Fibroblast of skin of left biceps (primary cell): ENCODE data around the gene RBBP5.

Source experiments
- DNase-seq, 2 experiments: peaks; one replicate each; pipeline ENCODE4 v3.0.0-alpha.2; 2013; ENCODE audit warnings: low read depth in 2 of 2

The RBBP5 gene

DNA sequence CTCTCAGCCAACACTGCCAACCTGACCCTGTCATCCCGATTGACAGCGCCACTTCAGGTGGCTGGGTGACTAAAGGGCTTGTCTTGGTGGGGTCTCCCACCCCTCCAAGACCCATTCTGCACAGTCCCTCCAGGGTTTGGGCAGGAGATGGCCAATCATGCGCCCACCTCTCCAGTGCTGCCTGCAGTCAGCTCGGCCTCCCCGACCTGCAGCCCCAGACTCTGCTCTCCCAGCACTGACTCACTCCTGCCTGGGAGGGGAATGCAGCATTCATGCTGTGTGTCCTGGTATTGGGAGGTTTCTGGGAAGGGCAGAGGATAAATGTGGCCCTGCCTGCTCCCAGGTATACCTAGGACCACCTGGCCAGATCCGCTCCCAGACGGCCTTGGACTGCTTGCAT, 47.3 kb downstream of the RBBP5 start:
- DNase-seq, result no peak

DNA sequence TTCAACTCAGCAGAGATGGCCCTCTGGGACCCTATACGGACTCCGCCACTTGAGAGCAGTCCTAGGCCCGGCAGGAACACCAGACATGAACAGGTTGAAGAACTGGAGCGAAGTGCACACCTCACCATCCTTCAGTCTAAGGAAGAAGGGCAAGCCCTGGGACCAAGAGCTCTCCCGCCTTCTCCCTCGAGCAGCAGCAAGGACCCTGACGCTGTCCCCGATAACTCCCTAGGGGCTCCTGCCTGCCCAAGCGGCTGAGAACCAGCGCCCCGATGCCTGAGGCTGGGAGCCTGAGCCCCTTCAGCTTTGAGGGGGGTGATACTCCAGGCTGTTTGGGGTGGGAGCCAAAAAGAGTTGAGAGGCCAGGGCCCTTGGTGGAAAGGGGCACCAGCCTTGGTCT, 47.7 kb downstream of the RBBP5 start:
- DNase-seq, result no peak

GRCh38 chr1:205073511-205073910, 48.3 kb downstream of the RBBP5 start:
- DNase-seq, result no peak

DNA sequence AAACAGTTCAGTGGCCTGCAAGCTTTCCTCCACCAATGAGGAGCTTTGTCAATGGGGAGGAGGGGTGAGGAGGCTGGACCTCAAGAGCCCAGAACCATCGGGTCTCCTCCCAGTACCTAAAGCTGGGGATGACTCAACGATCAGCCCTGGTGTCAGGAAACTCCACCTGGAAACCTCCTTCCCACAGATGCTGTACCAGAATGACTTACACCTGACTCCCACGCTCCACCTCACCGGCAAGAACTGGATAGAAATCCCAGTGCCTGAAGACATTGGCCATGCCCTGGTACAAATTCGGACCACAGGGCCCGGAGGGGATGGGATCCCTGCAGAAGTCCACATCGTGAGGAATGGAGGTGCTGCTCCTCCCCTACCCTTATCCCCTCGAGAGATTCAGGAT, 48.9 kb downstream of the RBBP5 start:
- DNase-seq, result no peak

GRCh38 chr1:205072286-205072685, 49.5 kb downstream of the RBBP5 start:
- no peak for DNase-seq

GRCh38 chr1:205071801-205072200, 50.0 kb downstream of the RBBP5 start:
- DNase-seq, result no peak

GRCh38 chr1:205071028-205071409, 50.8 kb downstream of the RBBP5 start:
- no peak for DNase-seq

GRCh38 chr1:205069371-205070125, 52.2 kb downstream of the RBBP5 start:
- no peak for DNase-seq

- peak; percentile 17 to 26 for DNase-seq
Observed at GRCh38 chr1:205068457-205069040, 53.2 kb downstream of the RBBP5 start.

DNA sequence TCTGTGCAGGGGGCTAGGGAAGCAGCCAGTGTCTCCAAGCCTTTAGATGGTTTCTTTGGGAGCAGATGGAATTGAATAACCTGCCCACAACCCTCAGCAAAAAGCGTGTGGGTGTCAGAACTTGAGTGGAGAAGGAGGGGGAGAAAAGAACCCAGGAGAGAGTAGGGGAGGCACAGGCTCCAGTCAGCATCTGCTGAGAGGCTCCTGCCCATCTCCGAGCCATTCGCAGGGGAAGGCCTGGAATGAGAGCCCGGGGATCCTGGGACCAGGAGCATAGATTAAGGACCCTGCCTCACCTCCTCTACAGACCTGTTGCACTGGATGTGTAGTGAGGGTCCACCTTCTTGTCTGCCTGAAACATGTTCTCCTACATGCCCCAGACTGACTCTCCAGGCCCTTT, 53.8 kb downstream of the RBBP5 start:
- no peak for DNase-seq

DNA sequence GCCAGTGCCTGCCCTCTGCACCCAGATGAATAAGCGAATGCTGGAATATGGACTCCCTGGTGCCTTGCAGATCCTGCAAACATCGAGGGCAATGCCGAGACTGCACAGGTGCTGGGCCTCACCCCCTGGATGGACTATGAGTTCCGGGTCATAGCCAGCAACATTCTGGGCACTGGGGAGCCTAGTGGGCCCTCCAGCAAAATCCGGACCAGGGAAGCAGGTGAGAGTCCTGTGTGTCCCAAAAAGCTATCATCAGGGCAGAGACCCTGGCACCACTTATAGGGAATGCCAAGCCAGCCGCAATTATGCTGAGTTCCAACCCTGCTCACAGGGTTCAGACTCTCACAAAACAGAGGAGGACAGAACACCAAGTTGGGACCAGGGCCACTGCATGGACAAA, 54.7 kb downstream of the RBBP5 start:
- DNase-seq, result no peak

DNA sequence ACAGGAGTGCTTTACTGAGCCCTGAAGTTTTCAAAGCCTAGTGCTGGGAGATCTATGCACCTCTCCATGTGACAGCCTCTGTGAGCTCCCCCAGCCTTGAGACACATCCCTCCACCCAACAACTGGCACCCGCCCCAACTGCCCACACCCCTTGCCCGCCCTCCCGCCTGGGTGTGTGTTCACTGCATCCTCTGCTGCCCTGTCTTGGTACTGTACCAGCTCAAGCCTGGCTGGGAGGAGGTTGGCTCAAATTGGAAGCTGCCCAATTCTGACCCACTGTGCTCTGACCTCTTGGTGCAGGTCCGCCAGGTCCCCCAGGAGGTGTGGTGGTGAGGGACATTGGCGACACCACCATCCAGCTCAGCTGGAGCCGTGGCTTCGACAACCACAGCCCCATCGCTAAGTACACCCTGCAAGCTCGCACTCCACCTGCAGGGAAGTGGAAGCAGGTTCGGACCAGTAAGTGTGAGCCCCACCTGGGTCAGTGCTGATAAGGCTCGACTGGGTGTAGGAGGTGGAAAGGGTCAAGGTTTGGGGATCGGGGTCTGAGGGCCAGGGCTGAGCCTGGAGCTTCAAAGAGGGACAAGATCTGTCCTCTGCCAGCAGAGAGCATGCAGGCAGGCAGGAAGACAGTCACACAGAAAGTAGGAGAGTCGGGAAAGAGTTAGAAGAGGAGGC, 55.5 kb downstream of the RBBP5 start:
- no peak for DNase-seq

- DNase-seq, result no peak
Observed at GRCh38 chr1:205065666-205066065, 56.1 kb downstream of the RBBP5 start.

DNA sequence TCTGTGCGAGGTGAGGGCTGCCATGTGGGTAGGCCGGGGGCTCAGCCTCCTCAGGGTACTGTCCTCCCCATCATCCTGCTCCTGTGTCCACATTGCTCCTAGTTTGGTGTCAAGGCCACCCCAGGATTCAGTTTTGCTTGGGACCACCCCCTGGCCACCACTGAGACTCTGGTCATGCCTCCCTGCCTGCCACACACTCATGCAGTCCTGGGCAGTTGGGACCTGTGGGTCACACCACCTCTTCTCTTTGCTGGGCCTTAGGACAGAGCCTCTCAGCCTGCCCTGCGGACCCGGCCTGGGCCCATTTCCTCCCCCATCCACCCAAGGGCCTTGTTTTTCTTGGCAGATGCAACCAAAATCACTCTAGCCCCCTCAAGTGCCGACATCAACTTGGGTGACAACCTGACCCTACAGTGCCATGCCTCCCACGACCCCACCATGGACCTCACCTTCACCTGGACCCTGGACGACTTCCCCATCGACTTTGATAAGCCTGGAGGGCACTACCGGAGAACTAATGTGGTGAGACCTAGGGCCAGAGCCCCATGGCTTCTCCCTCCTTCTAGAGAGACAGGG, 56.9 kb downstream of the RBBP5 start:
- DNase-seq, result no peak

- no peak for DNase-seq
Observed at GRCh38 chr1:205064301-205064700, 57.5 kb downstream of the RBBP5 start.

- DNase-seq, result no peak
Observed at GRCh38 chr1:205062895-205063294, 58.9 kb downstream of the RBBP5 start.

DNA sequence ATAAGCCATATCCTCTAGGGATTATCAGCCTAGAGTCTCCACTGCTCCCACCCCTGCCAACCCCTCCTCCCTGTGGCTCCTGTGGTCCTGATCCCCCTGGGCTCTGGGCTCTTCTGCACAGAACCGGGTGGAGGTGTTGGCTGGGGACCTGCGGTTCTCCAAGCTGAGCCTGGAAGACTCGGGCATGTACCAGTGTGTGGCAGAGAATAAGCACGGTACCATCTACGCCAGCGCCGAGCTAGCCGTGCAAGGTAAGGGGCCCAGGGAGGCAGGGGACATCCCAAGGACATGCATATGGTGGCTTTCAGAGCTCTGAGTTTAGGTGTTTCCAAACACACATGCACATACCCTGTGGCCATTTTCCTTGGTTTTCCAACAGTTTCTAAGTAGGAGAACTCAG, 59.5 kb downstream of the RBBP5 start:
- no peak for DNase-seq

DNA sequence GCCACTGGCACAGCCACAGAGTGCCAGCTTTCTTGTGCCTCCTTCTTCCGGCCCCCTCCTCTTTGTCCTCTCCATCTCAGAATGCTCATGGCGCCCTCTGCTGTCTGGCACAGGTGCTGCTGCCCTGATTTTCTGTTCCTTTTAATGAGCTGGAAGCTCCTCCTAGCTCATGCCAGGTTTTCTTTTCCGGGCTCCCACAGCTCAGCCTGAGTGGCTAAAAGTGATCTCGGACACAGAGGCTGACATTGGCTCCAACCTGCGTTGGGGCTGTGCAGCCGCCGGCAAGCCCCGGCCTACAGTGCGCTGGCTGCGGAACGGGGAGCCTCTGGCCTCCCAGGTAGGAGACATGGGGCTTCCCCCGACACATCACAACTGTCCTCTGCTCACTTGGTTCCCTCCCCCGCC, 60.1 kb downstream of the RBBP5 start:
- DNase-seq, result peak; percentile 19 to 25

DNA sequence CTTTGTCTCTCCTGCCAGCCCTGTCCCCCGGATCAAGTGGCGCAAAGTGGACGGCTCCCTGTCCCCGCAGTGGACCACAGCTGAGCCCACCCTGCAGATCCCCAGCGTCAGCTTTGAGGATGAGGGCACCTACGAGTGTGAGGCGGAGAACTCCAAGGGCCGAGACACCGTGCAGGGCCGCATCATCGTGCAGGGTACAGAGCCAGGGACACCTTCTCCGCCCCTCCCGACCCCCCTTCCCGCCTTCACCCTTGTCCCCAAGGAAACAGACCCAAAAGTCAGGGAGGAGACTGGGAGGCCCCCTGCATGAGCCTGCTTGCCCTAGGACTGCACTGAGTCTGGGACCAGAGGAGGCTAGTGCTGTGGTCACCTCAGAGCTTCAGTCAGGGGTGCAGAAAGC, 60.6 kb downstream of the RBBP5 start:
- DNase-seq, result no peak

GRCh38 chr1:205060746-205061145, 61.0 kb downstream of the RBBP5 start:
- no peak for DNase-seq

- no peak for DNase-seq
Observed at GRCh38 chr1:205059660-205060059, 62.1 kb downstream of the RBBP5 start.

GRCh38 chr1:205058853-205059252, 62.9 kb downstream of the RBBP5 start:
- no peak for DNase-seq
